IMR-90 (cell line): Measurements from ENCODE around the gene NR1I2. TPM values are rescaled to one million over a fixed set of nuclear protein-coding genes. Genes with fewer than 3 reads are reported as not detected.

Source experiments
- ATAC-seq: fragments of 200-7000 bp; cut with Tn5 transposase; 2 replicates; pipeline ENCODE4 v1.9.1; 2020; ENCODE audit warnings: low read depth, mild to moderate bottlenecking, moderate library complexity
- BruUV-seq: library from RNA; stranded (reverse); fragments of 400-500 nt; replicated peaks from 2 replicates; lab custom pipeline; 2021; lab: Mats Ljungman, UMichigan
- CTCF ChIA-PET: fragments of 300-600 bp; formaldehyde crosslinking; extraction: SDS; loops from one replicate; lab custom pipeline; 2021; ENCODE audit warnings: antibody characterized with exemption; lab: Yijun Ruan, JAX
- POLR2A ChIA-PET: fragments of 300-600 bp; sonication (Branson Sonifier 250); formaldehyde crosslinking; loops from one replicate; lab custom pipeline; 2022; ENCODE audit warnings: antibody characterized with exemption; ENCODE audit not compliant: unreplicated experiment; lab: Charles Lee
- DNase-seq: peaks from one replicate; pipeline ENCODE4 v3.0.0; 2013
- H2AFZ ChIP-seq: replicated peaks from 2 replicates; pipeline ENCODE3; 2013; ENCODE audit warnings: low read length, mild to moderate bottlenecking; ENCODE audit not compliant: poor library complexity
- H2AK5ac ChIP-seq: 2 replicates; pipeline ENCODE4 v1.6.1; 2013; ENCODE audit warnings: low read depth, low read length, inconsistent platforms
- H2AK9ac ChIP-seq: replicated peaks from 2 replicates; pipeline ENCODE3; 2013; ENCODE audit warnings: mild to moderate bottlenecking, low read depth, low read length, moderate library complexity; ENCODE audit not compliant: poor library complexity
- H2BK120ac ChIP-seq: 2 replicates; pipeline ENCODE4 v1.6.1; 2013; ENCODE audit warnings: low read depth, low read length, inconsistent platforms
- H2BK15ac ChIP-seq: 3 replicates; pipeline ENCODE4 v1.6.1; 2013; ENCODE audit warnings: low read depth, low read length, inconsistent platforms
- H2BK20ac ChIP-seq: 2 replicates; pipeline ENCODE4 v1.6.1; 2013; ENCODE audit warnings: low read depth, mild to moderate bottlenecking, inconsistent platforms, low read length, moderate library complexity
- H2BK5ac ChIP-seq: 2 replicates; pipeline ENCODE4 v1.6.1; 2013; ENCODE audit warnings: mild to moderate bottlenecking, low read depth, low read length, inconsistent platforms; ENCODE audit not compliant: poor library complexity, severe bottlenecking
- H3K14ac ChIP-seq: replicated peaks from 2 replicates; pipeline ENCODE4 v1.6.1; 2013; ENCODE audit warnings: low read depth, low read length, inconsistent platforms
- H3K18ac ChIP-seq: 2 replicates; pipeline ENCODE4 v1.6.1; 2013; ENCODE audit warnings: low read depth, low read length, control low read depth
- H3K23ac ChIP-seq: 2 replicates; pipeline ENCODE4 v1.6.1; 2013; ENCODE audit warnings: low read depth, low read length, inconsistent platforms
- H3K27ac ChIP-seq: 2 replicates; pipeline ENCODE4 v1.5.1; 2013; ENCODE audit warnings: mild to moderate bottlenecking, control low read depth, low read length; ENCODE audit not compliant: insufficient read depth
- H3K27me3 ChIP-seq: 2 replicates; pipeline ENCODE4 v1.6.1; 2013; ENCODE audit warnings: low read length; ENCODE audit not compliant: control insufficient read depth, insufficient read depth
- H3K36me3 ChIP-seq: 2 replicates; pipeline ENCODE4 v1.6.1; 2013; ENCODE audit warnings: low read length, mixed read lengths; ENCODE audit not compliant: control insufficient read depth, insufficient read depth
- H3K4ac ChIP-seq: 2 replicates; pipeline ENCODE4 v1.6.1; 2013; ENCODE audit warnings: low read depth, low read length, inconsistent platforms
- H3K4me1 ChIP-seq: 2 replicates; pipeline ENCODE4 v1.6.1; 2013; ENCODE audit warnings: low read length, mixed read lengths; ENCODE audit not compliant: control insufficient read depth, insufficient read depth
- H3K4me2 ChIP-seq: 2 replicates; pipeline ENCODE4 v1.6.1; 2013; ENCODE audit warnings: low read depth, mild to moderate bottlenecking, control low read depth, low read length, moderate library complexity
- H3K4me3 ChIP-seq: 2 replicates; pipeline ENCODE4 v1.5.1; 2013; ENCODE audit warnings: low read depth, mild to moderate bottlenecking, control low read depth, low read length, moderate library complexity; ENCODE audit not compliant: insufficient read depth
- H3K56ac ChIP-seq: 2 replicates; pipeline ENCODE4 v1.6.1; 2013; ENCODE audit warnings: low read length, inconsistent platforms; ENCODE audit not compliant: insufficient read depth; ENCODE audit errors: extremely low read depth
- H3K79me1 ChIP-seq, 2 experiments: 2 replicates each; pipeline ENCODE4 v1.6.1; 2013; ENCODE audit warnings: low read length in 2 of 2, inconsistent platforms in 1 of 2, low read depth in 1 of 2
- H3K9ac ChIP-seq: 2 replicates; pipeline ENCODE4 v1.6.1; 2013; ENCODE audit warnings: low read depth, low read length, control low read depth
- H3K9me1 ChIP-seq: 2 replicates; pipeline ENCODE4 v1.6.1; 2013; ENCODE audit warnings: low read length, inconsistent platforms; ENCODE audit not compliant: insufficient read depth
- H3K9me3 ChIP-seq: 2 replicates; pipeline ENCODE4 v1.6.1; 2013; ENCODE audit warnings: low read length; ENCODE audit not compliant: control insufficient read depth, insufficient read depth
- H4K20me1 ChIP-seq: 2 replicates; pipeline ENCODE4 v1.6.1; 2013; ENCODE audit warnings: low read length, inconsistent platforms; ENCODE audit not compliant: insufficient read depth
- H4K5ac ChIP-seq: 2 replicates; pipeline ENCODE4 v1.6.1; 2013; ENCODE audit warnings: mild to moderate bottlenecking, low read depth, low read length, control low read depth
- H4K8ac ChIP-seq, 2 experiments: 2 replicates each; pipeline ENCODE4 v1.6.1; 2013; ENCODE audit warnings: low read depth in 2 of 2, low read length in 2 of 2, control low read depth in 1 of 2, inconsistent platforms in 1 of 2
- H4K91ac ChIP-seq: 2 replicates; pipeline ENCODE4 v1.6.1; 2013; ENCODE audit warnings: low read depth, low read length, inconsistent platforms; ENCODE audit not compliant: insufficient read depth
- CEBPB ChIP-seq: IDR thresholded peaks from 2 replicates; pipeline ENCODE4 v1.6.1; 2012; ENCODE audit warnings: low read depth, low read length, improper control_type of control experiment
- CHD1 ChIP-seq: IDR thresholded peaks from 2 replicates; pipeline ENCODE4 v1.6.1; 2012; ENCODE audit warnings: low read depth, low read length, improper control_type of control experiment
- CTCF ChIP-seq: conservative IDR thresholded peaks from 2 replicates; pipeline ENCODE4 v1.5.1; 2012; ENCODE audit warnings: mild to moderate bottlenecking, low read depth, low read length, improper control_type of control experiment
- ELK1 ChIP-seq: fragments of 150-350 bp; IDR thresholded peaks from 2 replicates; pipeline ENCODE4 v1.6.1; 2016; ENCODE audit warnings: low read depth, mild to moderate bottlenecking, low read length, moderate library complexity, borderline replicate concordance
- FOS ChIP-seq: fragments of 150-350 bp; IDR thresholded peaks from 2 replicates; pipeline ENCODE4 v1.6.1; 2016; ENCODE audit warnings: low read depth, low read length
- MAFK ChIP-seq: IDR thresholded peaks from 2 replicates; pipeline ENCODE4 v1.6.1; 2012; ENCODE audit warnings: low read depth, low read length, improper control_type of control experiment
- MAZ ChIP-seq: IDR thresholded peaks from 2 replicates; pipeline ENCODE4 v1.6.1; 2012; ENCODE audit warnings: low read depth, mild to moderate bottlenecking, low read length, improper control_type of control experiment, moderate library complexity, borderline replicate concordance
- MXI1 ChIP-seq: IDR thresholded peaks from 2 replicates; pipeline ENCODE4 v1.6.1; 2012; ENCODE audit warnings: low read depth, mild to moderate bottlenecking, low read length, moderate library complexity, borderline replicate concordance
- NFE2L2 ChIP-seq: fragments of 150-350 bp; IDR thresholded peaks from 2 replicates; pipeline ENCODE4 v1.6.1; 2016; ENCODE audit warnings: low read depth, mild to moderate bottlenecking, low read length
- POLR2A ChIP-seq: IDR thresholded peaks from 2 replicates; pipeline ENCODE4 v1.6.1; 2012; ENCODE audit warnings: mild to moderate bottlenecking, low read depth, low read length
- RAD21 ChIP-seq: IDR thresholded peaks from 2 replicates; pipeline ENCODE4 v1.6.1; 2012; ENCODE audit warnings: low read length, improper control_type of control experiment
- RCOR1 ChIP-seq: IDR thresholded peaks from 2 replicates; pipeline ENCODE4 v1.6.1; 2012; ENCODE audit warnings: mild to moderate bottlenecking, low read length, improper control_type of control experiment; ENCODE audit not compliant: insufficient replicate concordance
- RFX5 ChIP-seq: IDR thresholded peaks from 2 replicates; pipeline ENCODE4 v1.8.0; 2012; ENCODE audit warnings: low read depth, mild to moderate bottlenecking, low read length, moderate library complexity
- WGBS, 2 experiments: methylation state at CpG; one replicate each; pipeline versions ENCODE4 v1.1.5 to v1.1.7; 2013; ENCODE audit warnings: missing lambda C conversion rate in 2 of 2; ENCODE audit not compliant: insufficient read length in 1 of 2; ENCODE audit errors: extremely low coverage in 2 of 2; 5-methylcytosine and 5-hydroxymethylcytosine counted together
- dilution Hi-C: fragments of 300-500 bp; cut with HindIII; formaldehyde crosslinking; loops from one replicate; pipeline ENCODE4 v1.14.3; 2018; ENCODE audit warnings: low sequenced_read_pairs; ENCODE audit not compliant: unreplicated experiment
- in situ Hi-C: fragments of 300-500 bp; cut with MboI; formaldehyde crosslinking; loops from 3 replicates; pipeline ENCODE4 v1.14.3; 2019; ENCODE audit warnings: low sequenced_read_pairs, inconsistent platforms, mixed read lengths
- intact Hi-C: fragments of 100-400 bp; cut with micrococcal nuclease; formaldehyde crosslinking; loops from 2 replicates; pipeline ENCODE4 v1.10.0; 2022
- polyA plus RNA-seq, 3 experiments: library from polyadenylated mRNA; depleted of rRNA; stranded (reverse); fragments of >200 nt; gene quantifications; 2 replicates each; pipeline ENCODE4 v1.2.3, GENCODE V29; 2012; ENCODE audit warnings: low replicate concordance in 1 of 3
- total RNA-seq: library from RNA; depleted of rRNA; stranded (reverse); fragments of >200 nt; gene quantifications from 2 replicates; pipeline ENCODE4 v1.2.3, GENCODE V29; 2012

The NR1I2 gene
- total and polyA plus RNA-seq, 2 of the 4 experiments (the other 2 are of a cell fraction), result not detected

GRCh38 chr3:119781330-119782198, at the start of gene NR1I2 (continued):
- no peak for TF ChIP-seq MAZ

GRCh38 chr3:119733812-119734211, 48.1 kb upstream of the NR1I2 start:
- Histone ChIP-seq H4K5ac (no peak overlapping the region), H2BK120ac (no peak overlapping the region), H2AFZ (no peak overlapping the region), H3K9me3 (no peaks in the 10 kb centered on the region), H3K27me3 (peaks cover 3% of the 10 kb centered on the region), H2BK15ac (no peak overlapping the region), H4K8ac (no peak overlapping the region), H3K4me3 (no peak overlapping the region), H3K23ac (no peak overlapping the region), H3K4me1 (no peaks in the 10 kb centered on the region), H3K9ac (no peak overlapping the region), H4K20me1 (no peaks in the 10 kb centered on the region), H2BK20ac (no peak overlapping the region), H3K4ac (no peak overlapping the region), H3K36me3 (no peaks in the 10 kb centered on the region), H3K18ac (no peak overlapping the region), H2AK9ac (no peak overlapping the region), H3K27ac (no peak overlapping the region), H2AK5ac (no peak overlapping the region), H3K14ac (no peak overlapping the region), H3K79me1 (no peaks in the 10 kb centered on the region), H3K56ac (no peak overlapping the region), H3K4me2 (no peak overlapping the region), H4K91ac (no peak overlapping the region), H3K9me1 (no peaks in the 10 kb centered on the region), H2BK5ac (no peak overlapping the region)
- no peak for ATAC-seq
- DNase-seq, result no peak
- dilution Hi-C loops, result no loop called here
- in situ Hi-C loops, result no loop called here
- CTCF ChIA-PET, result interaction anchor here (1.0 kb wide), 1 partner anchor 12 kb away, joined by 3 read pairs; no protein-coding TSS in a partner anchor
- POLR2A ChIA-PET, result no interaction called here
- WGBS, 2 experiments, result no CpG with 5 or more reads among the region's 5 CpGs
- intact Hi-C loops, result no loop called here
- no TSS peak for BruUV-seq
- TF ChIP-seq NFE2L2 (no peak), CTCF (no peak), MAZ (no peak), CHD1 (no peak), RAD21 (no peak), RCOR1 (no peak), FOS (no peak), RFX5 (no peak), MXI1 (no peak), MAFK (no peak), POLR2A (no peak), CEBPB (no peak), ELK1 (no peak)
